GM13976 (cell line): ENCODE results near the gene PURB.

Source experiments
- DNase-seq: peaks from one replicate; pipeline ENCODE4 v3.0.0; 2012; ENCODE audit warnings: low spot score
- in situ Hi-C: fragments of 300-500 bp; cut with MboI; formaldehyde crosslinking; loops from one replicate; pipeline ENCODE4 v1.12.0; 2022; ENCODE audit warnings: low sequenced_read_pairs, mixed read lengths, inconsistent platforms; ENCODE audit not compliant: unreplicated experiment
- TF ChIP-seq, protein P1 (sequence below): IDR thresholded peaks from 2 replicates; pipeline ENCODE4 v1.5.1; 2012; ENCODE audit warnings: borderline replicate concordance, mild to moderate bottlenecking; ENCODE audit not compliant: insufficient read depth; ENCODE audit errors: extremely low read depth, missing control alignments, control extremely low read depth

PURB gene

GRCh38 chr7:44827567-44827966 lies 57.8 kb downstream of the PURB start:
- in situ Hi-C loops, result no loop called here
- TF ChIP-seq, protein P1, sequence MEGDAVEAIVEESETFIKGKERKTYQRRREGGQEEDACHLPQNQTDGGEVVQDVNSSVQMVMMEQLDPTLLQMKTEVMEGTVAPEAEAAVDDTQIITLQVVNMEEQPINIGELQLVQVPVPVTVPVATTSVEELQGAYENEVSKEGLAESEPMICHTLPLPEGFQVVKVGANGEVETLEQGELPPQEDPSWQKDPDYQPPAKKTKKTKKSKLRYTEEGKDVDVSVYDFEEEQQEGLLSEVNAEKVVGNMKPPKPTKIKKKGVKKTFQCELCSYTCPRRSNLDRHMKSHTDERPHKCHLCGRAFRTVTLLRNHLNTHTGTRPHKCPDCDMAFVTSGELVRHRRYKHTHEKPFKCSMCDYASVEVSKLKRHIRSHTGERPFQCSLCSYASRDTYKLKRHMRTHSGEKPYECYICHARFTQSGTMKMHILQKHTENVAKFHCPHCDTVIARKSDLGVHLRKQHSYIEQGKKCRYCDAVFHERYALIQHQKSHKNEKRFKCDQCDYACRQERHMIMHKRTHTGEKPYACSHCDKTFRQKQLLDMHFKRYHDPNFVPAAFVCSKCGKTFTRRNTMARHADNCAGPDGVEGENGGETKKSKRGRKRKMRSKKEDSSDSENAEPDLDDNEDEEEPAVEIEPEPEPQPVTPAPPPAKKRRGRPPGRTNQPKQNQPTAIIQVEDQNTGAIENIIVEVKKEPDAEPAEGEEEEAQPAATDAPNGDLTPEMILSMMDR, result no peak
- no peak for DNase-seq
